GM12873 (cell line): ENCODE measurements around the gene SIDT2.

Experiments
- TF ChIP-seq, protein P1 (sequence below): IDR thresholded peaks from 2 replicates; pipeline ENCODE4 v1.5.1; 2012; ENCODE audit warnings: low read depth, mild to moderate bottlenecking, moderate library complexity, low read length, control low read depth; ENCODE audit not compliant: insufficient read depth; ENCODE audit errors: missing control alignments

Gene SIDT2

DNA sequence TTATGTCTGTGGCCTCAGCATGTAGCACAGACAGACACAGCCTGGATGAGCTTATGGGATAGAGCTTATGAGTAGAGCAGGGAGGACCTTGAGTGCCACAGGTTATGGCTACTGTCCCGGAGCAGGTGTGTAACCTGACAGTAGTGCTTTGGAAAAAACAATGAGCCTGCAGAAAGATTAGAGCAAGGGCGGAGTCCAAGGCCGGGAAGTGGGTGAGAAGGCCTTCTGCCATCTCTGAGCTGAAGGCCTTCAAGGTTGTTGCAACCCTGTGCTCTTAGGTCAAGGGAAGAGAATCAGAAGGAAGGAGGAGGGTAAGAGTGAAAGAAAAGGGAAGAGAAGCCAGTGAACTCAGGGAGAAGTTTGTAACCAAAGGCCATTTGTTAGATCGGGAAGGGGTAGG is 16.7 kb downstream of the SIDT2 start:
- TF ChIP-seq, protein P1, sequence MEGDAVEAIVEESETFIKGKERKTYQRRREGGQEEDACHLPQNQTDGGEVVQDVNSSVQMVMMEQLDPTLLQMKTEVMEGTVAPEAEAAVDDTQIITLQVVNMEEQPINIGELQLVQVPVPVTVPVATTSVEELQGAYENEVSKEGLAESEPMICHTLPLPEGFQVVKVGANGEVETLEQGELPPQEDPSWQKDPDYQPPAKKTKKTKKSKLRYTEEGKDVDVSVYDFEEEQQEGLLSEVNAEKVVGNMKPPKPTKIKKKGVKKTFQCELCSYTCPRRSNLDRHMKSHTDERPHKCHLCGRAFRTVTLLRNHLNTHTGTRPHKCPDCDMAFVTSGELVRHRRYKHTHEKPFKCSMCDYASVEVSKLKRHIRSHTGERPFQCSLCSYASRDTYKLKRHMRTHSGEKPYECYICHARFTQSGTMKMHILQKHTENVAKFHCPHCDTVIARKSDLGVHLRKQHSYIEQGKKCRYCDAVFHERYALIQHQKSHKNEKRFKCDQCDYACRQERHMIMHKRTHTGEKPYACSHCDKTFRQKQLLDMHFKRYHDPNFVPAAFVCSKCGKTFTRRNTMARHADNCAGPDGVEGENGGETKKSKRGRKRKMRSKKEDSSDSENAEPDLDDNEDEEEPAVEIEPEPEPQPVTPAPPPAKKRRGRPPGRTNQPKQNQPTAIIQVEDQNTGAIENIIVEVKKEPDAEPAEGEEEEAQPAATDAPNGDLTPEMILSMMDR = no peak

DNA sequence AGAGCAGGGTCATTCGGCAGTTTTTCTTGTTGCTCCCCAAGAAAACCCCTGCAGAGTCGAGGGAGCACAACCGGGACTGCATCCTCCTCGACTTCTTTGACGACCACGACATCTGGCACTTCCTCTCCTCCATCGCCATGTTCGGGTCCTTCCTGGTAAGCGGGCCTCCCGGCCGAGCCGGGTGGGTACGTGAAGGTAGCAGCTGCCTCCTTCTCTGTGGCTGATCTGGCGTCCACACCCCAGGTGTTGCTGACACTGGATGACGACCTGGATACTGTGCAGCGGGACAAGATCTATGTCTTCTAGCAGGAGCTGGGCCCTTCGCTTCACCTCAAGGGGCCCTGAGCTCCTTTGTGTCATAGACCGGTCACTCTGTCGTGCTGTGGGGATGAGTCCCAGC is 17.2 kb downstream of the SIDT2 start:
- TF ChIP-seq, protein P1 = no peak

DNA sequence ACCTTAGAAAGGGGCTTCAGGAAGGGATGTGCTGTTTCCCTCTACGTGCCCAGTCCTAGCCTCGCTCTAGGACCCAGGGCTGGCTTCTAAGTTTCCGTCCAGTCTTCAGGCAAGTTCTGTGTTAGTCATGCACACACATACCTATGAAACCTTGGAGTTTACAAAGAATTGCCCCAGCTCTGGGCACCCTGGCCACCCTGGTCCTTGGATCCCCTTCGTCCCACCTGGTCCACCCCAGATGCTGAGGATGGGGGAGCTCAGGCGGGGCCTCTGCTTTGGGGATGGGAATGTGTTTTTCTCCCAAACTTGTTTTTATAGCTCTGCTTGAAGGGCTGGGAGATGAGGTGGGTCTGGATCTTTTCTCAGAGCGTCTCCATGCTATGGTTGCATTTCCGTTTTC is 18.5 kb downstream of the SIDT2 start:
- TF ChIP-seq, protein P1 = no peak

DNA sequence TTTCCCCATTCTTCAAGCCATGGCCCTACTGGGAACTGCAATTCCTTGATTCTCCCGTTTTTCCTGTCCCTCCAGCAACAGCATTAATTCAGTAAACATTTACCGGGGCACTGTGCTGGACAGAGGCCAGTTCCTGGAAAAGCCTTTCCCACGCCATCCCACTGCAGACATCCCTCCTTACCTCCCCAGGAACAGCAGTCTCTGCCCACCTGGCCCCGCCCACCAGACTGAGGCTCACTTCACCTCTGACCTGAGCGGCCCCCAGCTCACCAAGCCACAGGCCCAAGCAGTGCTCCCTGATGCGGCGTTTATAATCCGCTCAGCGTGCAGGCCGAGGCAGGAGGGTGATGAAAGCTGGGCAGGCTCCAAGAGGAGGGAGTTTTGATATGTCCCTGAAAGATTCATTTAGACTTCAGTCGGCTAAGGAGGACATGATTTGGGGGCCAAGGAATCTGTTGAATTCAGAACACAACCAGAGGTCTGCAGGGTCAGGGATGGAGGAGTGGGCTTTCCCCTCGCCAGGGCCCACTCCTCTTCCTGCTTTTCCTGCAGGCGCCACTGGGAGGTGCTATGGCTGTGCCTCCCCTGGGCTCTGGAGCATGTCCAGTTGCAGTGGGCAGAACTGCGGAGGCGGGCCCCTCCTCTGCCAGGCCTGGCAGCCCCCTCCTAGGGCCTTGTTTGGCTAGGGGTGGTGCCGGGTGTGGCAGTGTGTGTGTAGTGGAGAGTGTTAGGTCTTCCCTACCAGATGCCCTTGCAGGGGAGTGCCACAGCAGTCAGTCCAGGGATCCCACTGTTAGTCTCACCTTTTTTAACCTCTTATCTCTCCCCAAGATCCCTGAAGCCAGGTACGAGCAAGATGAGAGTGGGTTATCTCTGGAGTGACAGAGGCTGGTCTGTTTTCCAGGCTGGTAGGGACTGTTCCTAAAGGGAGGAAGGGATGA is 19.2 kb downstream of the SIDT2 start:
- TF ChIP-seq, protein P1 = peak; percentile 52

DNA sequence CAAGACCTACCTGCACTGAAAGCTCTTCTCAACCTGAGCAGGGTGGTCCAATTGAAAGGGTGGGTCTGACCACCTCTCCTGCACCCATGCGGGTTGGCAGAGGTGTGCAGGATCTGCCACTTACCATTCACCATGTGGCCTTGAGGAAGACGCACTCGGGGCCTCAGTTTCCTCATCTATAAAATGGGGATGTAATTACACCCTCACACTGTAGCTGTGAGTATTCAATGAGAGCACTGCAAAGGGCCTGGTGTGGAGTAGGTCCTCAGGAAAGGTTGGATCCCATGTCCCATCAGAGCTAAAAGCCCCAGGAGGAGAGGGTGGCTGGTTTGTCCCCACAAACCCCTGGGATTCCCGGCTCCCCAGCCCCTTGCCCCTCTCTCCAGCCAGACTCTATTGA is 20.1 kb downstream of the SIDT2 start:
- TF ChIP-seq, protein P1 = no peak

DNA sequence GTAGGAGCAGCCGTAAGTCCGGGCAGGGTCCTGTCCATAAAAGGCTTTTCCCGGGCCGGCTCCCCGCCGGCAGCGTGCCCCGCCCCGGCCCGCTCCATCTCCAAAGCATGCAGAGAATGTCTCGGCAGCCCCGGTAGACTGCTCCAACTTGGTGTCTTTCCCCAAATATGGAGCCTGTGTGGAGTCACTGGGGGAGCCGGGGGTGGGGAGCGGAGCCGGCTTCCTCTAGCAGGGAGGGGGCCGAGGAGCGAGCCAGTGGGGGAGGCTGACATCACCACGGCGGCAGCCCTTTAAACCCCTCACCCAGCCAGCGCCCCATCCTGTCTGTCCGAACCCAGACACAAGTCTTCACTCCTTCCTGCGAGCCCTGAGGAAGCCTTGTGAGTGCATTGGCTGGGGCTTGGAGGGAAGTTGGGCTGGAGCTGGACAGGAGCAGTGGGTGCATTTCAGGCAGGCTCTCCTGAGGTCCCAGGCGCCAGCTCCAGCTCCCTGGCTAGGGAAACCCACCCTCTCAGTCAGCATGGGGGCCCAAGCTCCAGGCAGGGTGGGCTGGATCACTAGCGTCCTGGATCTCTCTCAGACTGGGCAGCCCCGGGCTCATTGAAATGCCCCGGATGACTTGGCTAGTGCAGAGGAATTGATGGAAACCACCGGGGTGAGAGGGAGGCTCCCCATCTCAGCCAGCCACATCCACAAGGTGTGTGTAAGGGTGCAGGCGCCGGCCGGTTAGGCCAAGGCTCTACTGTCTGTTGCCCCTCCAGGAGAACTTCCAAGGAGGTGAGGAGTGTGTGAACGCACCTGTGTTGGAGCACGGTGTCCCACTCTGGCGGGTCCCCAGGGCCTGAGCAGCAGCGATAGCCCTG is 20.7 kb downstream of the SIDT2 start, which contains the start of gene TAGLN:
TSS of gene TAGLN (plus strand) at position 318 of the 863 bp plus-strand sequence. CDS start 3,644 bp downstream, outside the sequence.
- TF ChIP-seq, protein P1 = no peak
